C4-2B (cell line): Measurements from ENCODE around the gene SLC35E2B.

Experiments
- ZFX ChIP-seq: fragments of 450-650 bp; IDR thresholded peaks from 2 replicates; pipeline ENCODE4 v1.6.1; 2017
- TF ChIP-seq, protein P1 (sequence below): fragments of 450-650 bp; conservative IDR thresholded peaks from 2 replicates; pipeline ENCODE4 v1.5.1; 2017; ENCODE audit warnings: mild to moderate bottlenecking

DNA sequence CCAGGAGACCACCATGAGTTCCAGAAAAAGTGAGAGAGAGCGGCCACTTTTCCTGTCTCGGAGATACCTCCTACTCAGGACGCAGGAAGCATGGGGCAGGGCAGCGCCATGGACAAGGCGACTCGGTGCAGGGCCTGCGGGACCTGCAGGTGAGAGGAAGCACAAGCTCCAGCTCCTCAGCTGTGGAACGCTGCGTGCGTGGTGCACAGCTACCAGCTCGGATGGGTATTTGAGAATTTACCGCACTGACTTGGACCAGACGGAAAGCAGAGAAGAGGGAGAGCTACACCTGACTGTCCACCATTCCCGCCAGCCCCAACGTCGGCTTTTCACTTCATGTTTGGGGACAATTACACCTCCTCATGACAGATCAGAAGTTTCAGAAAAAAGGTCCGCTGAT, 39.8 kb upstream of the SLC35E2B start:
- TF ChIP-seq, protein P1, sequence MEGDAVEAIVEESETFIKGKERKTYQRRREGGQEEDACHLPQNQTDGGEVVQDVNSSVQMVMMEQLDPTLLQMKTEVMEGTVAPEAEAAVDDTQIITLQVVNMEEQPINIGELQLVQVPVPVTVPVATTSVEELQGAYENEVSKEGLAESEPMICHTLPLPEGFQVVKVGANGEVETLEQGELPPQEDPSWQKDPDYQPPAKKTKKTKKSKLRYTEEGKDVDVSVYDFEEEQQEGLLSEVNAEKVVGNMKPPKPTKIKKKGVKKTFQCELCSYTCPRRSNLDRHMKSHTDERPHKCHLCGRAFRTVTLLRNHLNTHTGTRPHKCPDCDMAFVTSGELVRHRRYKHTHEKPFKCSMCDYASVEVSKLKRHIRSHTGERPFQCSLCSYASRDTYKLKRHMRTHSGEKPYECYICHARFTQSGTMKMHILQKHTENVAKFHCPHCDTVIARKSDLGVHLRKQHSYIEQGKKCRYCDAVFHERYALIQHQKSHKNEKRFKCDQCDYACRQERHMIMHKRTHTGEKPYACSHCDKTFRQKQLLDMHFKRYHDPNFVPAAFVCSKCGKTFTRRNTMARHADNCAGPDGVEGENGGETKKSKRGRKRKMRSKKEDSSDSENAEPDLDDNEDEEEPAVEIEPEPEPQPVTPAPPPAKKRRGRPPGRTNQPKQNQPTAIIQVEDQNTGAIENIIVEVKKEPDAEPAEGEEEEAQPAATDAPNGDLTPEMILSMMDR, result no peak
- no peak for TF ChIP-seq ZFX
